NT2/D1 (cell line): ENCODE data around the gene F13A1.

Source experiments
- SUZ12 ChIP-seq: IDR thresholded peaks from 2 replicates; pipeline ENCODE4 v1.6.1; 2011; ENCODE audit not compliant: insufficient read length, insufficient read depth; ENCODE audit errors: extremely low read depth
- YY1 ChIP-seq: IDR thresholded peaks from 2 replicates; pipeline ENCODE4 v1.6.1; 2011; ENCODE audit not compliant: insufficient read length, insufficient read depth
- ZNF274 ChIP-seq: IDR thresholded peaks from 2 replicates; pipeline ENCODE4 v1.6.1; 2011; ENCODE audit warnings: mild to moderate bottlenecking, low read depth, low read length

- no peak for TF ChIP-seq YY1
- TF ChIP-seq ZNF274: no peak
- TF ChIP-seq SUZ12: no peak
These were observed 3.1 kb downstream of the F13A1 start for GRCh38 chr6:6317386-6317785.
